ENCODE measurements around the gene ZNF142. TPM values are rescaled to one million over a fixed set of nuclear protein-coding genes. Genes with fewer than 3 reads are reported as not detected.

Gene ZNF142
- polyA plus RNA-seq, 2 of the 4 experiments (the other 2 are of a cell fraction) = 6.3 to 10.7 TPM

- no peak for TF ChIP-seq ATOH8 (CRISPR knock-in tag; IDR thresholded peaks at IDR 0.05; ENCODE audit: low read depth)
These were observed 36.6 kb downstream of the ZNF142 start (continued) for GRCh38 chr2:218622606-218623365.

- ChIA-PET POLR2A (no interaction called here), CTCF (interaction anchor here (0.6 to 1.0 kb wide), 2 partner anchors 27 to 39 kb away, joined by 3 read pairs; partner anchors contain the start of genes BCS1L and ZNF142)
- no peak for TF ChIP-seq NPAS2 (CRISPR knock-in tag; IDR thresholded peaks at IDR 0.05; ENCODE audit: borderline replicate concordance)
- TF ChIP-seq RCOR1 (IDR thresholded peaks at IDR 0.05; ENCODE audit: low read depth, low read length) = no peak
- TF ChIP-seq RFX5 (IDR thresholded peaks at IDR 0.05) = no peak
- no peak for TF ChIP-seq ESRRA (IDR thresholded peaks at IDR 0.05; ENCODE audit: borderline replicate concordance, low read length)
- FAIRE-seq (no peak), ATAC-seq (no peak), DNase-seq (ENCODE audit: low read depth in 1 of 2, low spot score in 1 of 2) (no peak)
- Histone ChIP-seq H3K4me3 (no peak overlapping the region), H3K27ac (no peak overlapping the region), H3K4me1 (no peaks in the 10 kb centered on the region), H3K9me3 (no peaks in the 10 kb centered on the region), H3K4me2 (no peak overlapping the region)
- 72% methylated on average over 7 of the region's 7 CpGs for WGBS (ENCODE audit: missing lambda C conversion rate)
These were observed 38.4 kb downstream of the ZNF142 start for GRCh38 chr2:218621007-218621406.

GRCh38 chr2:218618102-218618860 is 41.1 kb downstream of the ZNF142 start:
- Histone ChIP-seq H3K27ac (no peak overlapping the region), H3K9me3 (no peaks in the 10 kb centered on the region), H3K4me1 (no peaks in the 10 kb centered on the region), H3K4me2 (no peak overlapping the region), H3K4me3 (no peak overlapping the region)
- no peak for TF ChIP-seq CEBPB (IDR thresholded peaks at IDR 0.05)
- TF ChIP-seq RAD21 (conservative IDR thresholded peaks at IDR 0.05 in 1 of 2, IDR thresholded peaks at IDR 0.05 in 1 of 2) = peak in 1 of 2 experiments; percentile 40; a peak in 2 of 5 replicates
- ATAC-seq = peak in 1 of 2 experiments; percentile 67; a peak in 3 of 6 replicates
- no peak for DNase-seq (ENCODE audit: low read depth in 1 of 2, low spot score in 1 of 2)
- WGBS (ENCODE audit: missing lambda C conversion rate) = 87% methylated on average over 6 of the region's 9 CpGs
- ChIA-PET CTCF (interaction anchor here (0.7 to 2.1 kb wide), 4 partner anchors 10 to 297 kb away, joined by 3 to 5 read pairs (median 4); partner anchors contain the start of gene PLCD4), POLR2A (no interaction called here)
- FAIRE-seq = no peak

- Histone ChIP-seq H3K4me1 (no peaks in the 10 kb centered on the region), H3K4me2 (no peak overlapping the region), H3K27ac (no peak overlapping the region), H3K4me3 (no peak overlapping the region), H3K9me3 (no peaks in the 10 kb centered on the region)
- FAIRE-seq (no peak), DNase-seq (ENCODE audit: low read depth in 1 of 2, low spot score in 1 of 2) (no peak), ATAC-seq (peak; percentile 23 to 43; a peak in 4 of 6 replicates)
- TF ChIP-seq CEBPB (IDR thresholded peaks at IDR 0.05) = no peak
- no peak for TF ChIP-seq CHD4 (IDR thresholded peaks at IDR 0.05; ENCODE audit: borderline replicate concordance)
- CTCF ChIA-PET = interaction anchor here (1.2 kb wide), 1 partner anchor 43 kb away, joined by 3 read pairs; no protein-coding TSS in a partner anchor
- POLR2A ChIA-PET = no interaction called here
- whole genome bisulfite sequencing (ENCODE audit: missing lambda C conversion rate) = 70% methylated on average over 6 of the region's 6 CpGs
These were observed 43.5 kb downstream of the ZNF142 start for GRCh38 chr2:218615868-218616315.

GRCh38 chr2:218607436-218608115 is 51.8 kb downstream of the ZNF142 start, which contains the start of gene PLCD4:
Gene PLCD4, plus strand, starts transcription at chr2:218607899. Its CDS starts 7,841 bp downstream, at chr2:218615740.
- FAIRE-seq (no peak), DNase-seq (ENCODE audit: low read depth in 1 of 2, low spot score in 1 of 2) (peak in 1 of 2 experiments; percentile 52), ATAC-seq (peak; percentile 84 to 86)
- WGBS (ENCODE audit: missing lambda C conversion rate) = 11% methylated on average over 8 of the region's 8 CpGs
- H3K9me3 ChIP-seq = no peaks in the 10 kb centered on the region
- ChIA-PET CTCF (interaction anchor here (0.8 to 2.2 kb wide), 5 partner anchors 10 to 422 kb away, joined by 3 to 12 read pairs (median 4); no protein-coding TSS in a partner anchor), POLR2A (interaction anchor here (0.6 kb wide), 2 partner anchors 58 to 103 kb away, joined by 3 to 6 read pairs; no protein-coding TSS in a partner anchor)
- H3K4me3 ChIP-seq = peak within 1 kb of the TSS; percentile 14; the same call in 1 of the 3 replicates
- H3K4me1 ChIP-seq = peaks cover 26% of the 10 kb centered on the region
- TF ChIP-seq MAZ (IDR thresholded peaks at IDR 0.05; ENCODE audit: borderline replicate concordance, low read depth, low read length) = no peak
- TF ChIP-seq FOSB (CRISPR knock-in tag; IDR thresholded peaks at IDR 0.05) = no peak
- TF ChIP-seq E2F6 (IDR thresholded peaks at IDR 0.05; ENCODE audit: borderline replicate concordance, low read depth) = no peak
- no peak for TF ChIP-seq KDM1A (IDR thresholded peaks at IDR 0.05; ENCODE audit: low read depth)
- no peak for TF ChIP-seq NFE2L2 (conservative IDR thresholded peaks at IDR 0.05; ENCODE audit: low read length)
- peak within 1 kb of the TSS; percentile 56 for H3K4me2 ChIP-seq
- H3K27ac ChIP-seq = peak within 1 kb of the TSS; percentile 21 to 62; a peak in 4 of 6 replicates
